Smooth muscle cell (in vitro differentiated cells): ENCODE measurements around the gene HSPH1. TPM values are rescaled to one million over a fixed set of nuclear protein-coding genes. Genes with fewer than 3 reads are reported as not detected.

Experiments used
- DNase-seq: peaks from one replicate; lab custom pipeline; 2025; ENCODE audit not compliant: unreplicated experiment; lab: John Stamatoyannopoulos, UW
- H2AFZ ChIP-seq: fragments of 200-600 bp; sonication (generic); 2 replicates; pipeline ENCODE4 v1.6.0; 2016; ENCODE audit warnings: antibody characterized with exemption, low read depth, mild to moderate bottlenecking
- H3F3A ChIP-seq: fragments of 200-600 bp; sonication (generic); 2 replicates; pipeline ENCODE4 v1.6.0; 2017; ENCODE audit warnings: antibody characterized with exemption, low read depth
- H3K27ac ChIP-seq: fragments of 200-600 bp; sonication (generic); 2 replicates; pipeline ENCODE4 v1.5.1; 2016; ENCODE audit warnings: low read depth, mild to moderate bottlenecking
- H3K27me3 ChIP-seq: fragments of 200-600 bp; sonication (generic); 2 replicates; pipeline ENCODE4 v1.6.1; 2016; ENCODE audit warnings: low read depth, mild to moderate bottlenecking
- H3K36me3 ChIP-seq: fragments of 200-600 bp; sonication (generic); 2 replicates; pipeline ENCODE4 v1.5.1; 2016; ENCODE audit warnings: low read depth
- H3K4me1 ChIP-seq: fragments of 200-600 bp; sonication (generic); 2 replicates; pipeline ENCODE4 v1.5.1; 2016; ENCODE audit warnings: low read depth
- H3K4me2 ChIP-seq: fragments of 200-600 bp; sonication (generic); 2 replicates; pipeline ENCODE4 v1.6.0; 2016; ENCODE audit warnings: mild to moderate bottlenecking
- H3K4me3 ChIP-seq: fragments of 200-600 bp; sonication (generic); 2 replicates; pipeline ENCODE4 v1.5.1; 2016; ENCODE audit warnings: mild to moderate bottlenecking
- H3K79me2 ChIP-seq: fragments of 200-600 bp; sonication (generic); 2 replicates; pipeline ENCODE4 v1.6.0; 2016; ENCODE audit warnings: low read depth, mild to moderate bottlenecking
- H3K9ac ChIP-seq: fragments of 200-600 bp; sonication (generic); 2 replicates; pipeline ENCODE4 v1.6.0; 2016; ENCODE audit warnings: low read depth
- H3K9me3 ChIP-seq: fragments of 200-600 bp; sonication (generic); replicated peaks from 2 replicates; pipeline ENCODE4 v1.5.1; 2016; ENCODE audit warnings: low read depth
- H4K20me1 ChIP-seq: fragments of 200-600 bp; sonication (generic); 2 replicates; pipeline ENCODE4 v1.6.0; 2016; ENCODE audit warnings: low read depth
- WGBS: methylation state at CpG from one replicate; pipeline ENCODE4 v1.1.7; 2016; ENCODE audit warnings: low lambda C conversion rate; 5-methylcytosine and 5-hydroxymethylcytosine counted together
- polyA plus RNA-seq: library from polyadenylated mRNA; unstranded; fragments of >200 nt; fragmentation: Nextera tagmentation; extraction: Ambion mirVana; gene quantifications from 2 replicates; pipeline ENCODE4 v1.2.1, GENCODE V29; 2016
- total RNA-seq: library from RNA; depleted of rRNA; stranded (reverse); fragments of >200 nt; gene quantifications from 2 replicates; pipeline ENCODE4 v1.2.3, GENCODE V29; 2014
- TF ChIP-seq, protein P1 (sequence below): fragments of 200-600 bp; sonication (generic); IDR thresholded peaks from 2 replicates; pipeline ENCODE4 v1.5.1; 2017; ENCODE audit warnings: borderline replicate concordance, mild to moderate bottlenecking, antibody characterized with exemption; ENCODE audit not compliant: insufficient read depth, poor library complexity, severe bottlenecking

The HSPH1 gene
- total and polyA plus RNA-seq, 2 experiments from 2014 or later: 39.2 to 81.4 TPM

DNA sequence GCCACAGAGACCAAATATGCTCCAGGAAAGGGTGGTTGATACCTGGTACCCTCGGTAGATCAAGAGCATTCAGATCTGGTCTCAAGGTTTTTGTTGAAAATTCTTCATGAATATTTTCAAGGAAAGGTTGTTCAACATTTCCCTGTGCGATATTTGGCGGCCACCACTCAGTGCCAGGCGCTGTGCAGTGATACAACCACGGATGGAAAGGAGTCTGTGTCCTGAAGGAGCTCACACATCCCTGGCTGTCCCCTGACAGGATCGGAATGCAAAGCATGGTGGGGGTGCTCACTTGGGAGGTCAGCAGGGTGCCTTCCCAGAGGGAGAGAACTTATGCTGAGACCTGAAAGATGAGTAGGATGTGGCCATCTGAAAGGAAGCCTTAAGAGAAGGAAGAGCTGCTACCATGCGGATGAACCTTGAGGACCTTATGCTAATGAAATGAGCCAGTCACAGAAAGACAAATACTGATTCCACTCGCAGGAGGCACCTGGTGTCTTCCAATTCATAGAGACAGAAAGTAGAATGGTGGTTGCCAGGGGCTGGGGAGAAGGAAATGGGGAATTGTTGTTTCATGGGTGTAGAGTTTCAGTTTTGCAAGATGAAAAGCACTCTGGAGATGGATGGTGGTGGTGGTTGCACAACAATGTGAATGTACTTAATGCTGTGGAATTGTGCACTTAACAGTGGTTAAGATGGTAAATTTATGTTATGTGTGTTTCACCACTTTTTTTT, 41.6 kb downstream of the HSPH1 start:
- H3K4me3 ChIP-seq: no peak overlapping the region
- no peak overlapping the region for H3K27ac ChIP-seq
- no peaks in the 10 kb centered on the region for H3K36me3 ChIP-seq
- DNase-seq: no peak
- no peaks in the 10 kb centered on the region for H3K79me2 ChIP-seq
- H3K4me1 ChIP-seq: no peaks in the 10 kb centered on the region
- no peak overlapping the region for H3K9ac ChIP-seq
- WGBS: 86% methylated on average over 8 of the region's 8 CpGs
- H4K20me1 ChIP-seq: no peaks in the 10 kb centered on the region
- no peak overlapping the region for H3K4me2 ChIP-seq
- H2AFZ ChIP-seq: no peak overlapping the region
- no peaks in the 10 kb centered on the region for H3K9me3 ChIP-seq
- peaks cover 25% of the 10 kb centered on the region for H3K27me3 ChIP-seq
- no peaks in the 10 kb centered on the region for H3F3A ChIP-seq
- TF ChIP-seq, protein P1, sequence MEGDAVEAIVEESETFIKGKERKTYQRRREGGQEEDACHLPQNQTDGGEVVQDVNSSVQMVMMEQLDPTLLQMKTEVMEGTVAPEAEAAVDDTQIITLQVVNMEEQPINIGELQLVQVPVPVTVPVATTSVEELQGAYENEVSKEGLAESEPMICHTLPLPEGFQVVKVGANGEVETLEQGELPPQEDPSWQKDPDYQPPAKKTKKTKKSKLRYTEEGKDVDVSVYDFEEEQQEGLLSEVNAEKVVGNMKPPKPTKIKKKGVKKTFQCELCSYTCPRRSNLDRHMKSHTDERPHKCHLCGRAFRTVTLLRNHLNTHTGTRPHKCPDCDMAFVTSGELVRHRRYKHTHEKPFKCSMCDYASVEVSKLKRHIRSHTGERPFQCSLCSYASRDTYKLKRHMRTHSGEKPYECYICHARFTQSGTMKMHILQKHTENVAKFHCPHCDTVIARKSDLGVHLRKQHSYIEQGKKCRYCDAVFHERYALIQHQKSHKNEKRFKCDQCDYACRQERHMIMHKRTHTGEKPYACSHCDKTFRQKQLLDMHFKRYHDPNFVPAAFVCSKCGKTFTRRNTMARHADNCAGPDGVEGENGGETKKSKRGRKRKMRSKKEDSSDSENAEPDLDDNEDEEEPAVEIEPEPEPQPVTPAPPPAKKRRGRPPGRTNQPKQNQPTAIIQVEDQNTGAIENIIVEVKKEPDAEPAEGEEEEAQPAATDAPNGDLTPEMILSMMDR: no peak

DNA sequence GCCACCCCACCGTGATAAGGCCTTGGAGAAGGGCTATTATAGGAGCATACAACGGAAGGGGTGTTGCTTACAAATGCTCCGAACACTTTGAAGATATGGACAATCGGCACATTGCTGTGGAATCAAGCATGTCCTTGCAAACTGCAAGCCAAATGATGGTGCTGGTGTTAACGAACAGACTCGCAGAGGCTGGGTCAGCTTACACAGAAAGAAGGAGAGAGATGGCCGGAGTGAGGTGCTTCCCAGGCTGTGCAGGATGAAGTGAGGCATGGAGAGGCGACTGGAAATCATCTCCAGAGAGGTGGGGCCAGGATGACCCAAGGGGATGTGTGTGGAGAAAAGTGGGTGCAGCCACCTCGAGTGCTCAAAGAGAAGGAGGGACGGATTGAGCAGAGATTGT, 42.2 kb downstream of the HSPH1 start:
- TF ChIP-seq, protein P1: no peak
- Histone ChIP-seq H3K9ac (no peak overlapping the region), H3K79me2 (no peaks in the 10 kb centered on the region), H3K4me3 (no peak overlapping the region), H3K9me3 (no peaks in the 10 kb centered on the region), H3K27ac (no peak overlapping the region), H4K20me1 (no peaks in the 10 kb centered on the region), H3F3A (no peaks in the 10 kb centered on the region), H3K4me2 (no peak overlapping the region), H2AFZ (no peak overlapping the region), H3K27me3 (peaks cover 25% of the 10 kb centered on the region), H3K4me1 (no peaks in the 10 kb centered on the region), H3K36me3 (no peaks in the 10 kb centered on the region)
- DNase-seq: no peak
- WGBS: 93% methylated on average over 10 of the region's 10 CpGs

DNA sequence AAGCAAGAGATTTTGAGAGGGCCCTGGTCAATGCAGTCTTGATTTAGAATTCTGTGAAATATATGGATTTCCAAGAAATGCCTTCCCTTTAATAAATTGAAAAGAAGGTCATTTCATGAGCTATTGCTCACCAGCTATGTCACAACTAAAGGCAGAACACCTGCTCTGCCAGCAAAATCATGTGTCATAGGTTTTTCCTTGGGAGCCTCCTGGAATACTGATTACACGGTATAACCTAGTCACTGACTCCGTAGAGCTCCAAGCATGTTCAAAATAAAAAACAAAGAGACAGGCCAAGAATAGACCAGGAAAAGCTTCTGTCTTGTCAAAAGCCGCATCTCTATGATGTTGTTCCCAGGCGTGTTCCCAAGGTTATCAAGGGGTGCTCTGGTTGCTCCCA, 45.5 kb downstream of the HSPH1 start:
- H2AFZ ChIP-seq: no peak overlapping the region

More for the DNA sequence above, 45.5 kb downstream of the HSPH1 start:
- Histone ChIP-seq H4K20me1 (no peaks in the 10 kb centered on the region), H3K9me3 (no peaks in the 10 kb centered on the region), H3K27ac (no peak overlapping the region), H3K27me3 (peaks cover 14% of the 10 kb centered on the region), H3K4me1 (no peaks in the 10 kb centered on the region), H3K36me3 (no peaks in the 10 kb centered on the region), H3K4me2 (no peak overlapping the region), H3K9ac (no peak overlapping the region), H3K79me2 (no peaks in the 10 kb centered on the region), H3F3A (no peaks in the 10 kb centered on the region), H3K4me3 (no peak overlapping the region)
- no peak for DNase-seq
- 90% methylated on average over 4 of the region's 4 CpGs for WGBS
- TF ChIP-seq, protein P1: no peak
